Measurements from ENCODE around the gene STX18. TPM values are rescaled to one million over a fixed set of nuclear protein-coding genes. Genes with fewer than 3 reads are reported as not detected.

The STX18 gene
- total RNA-seq, 1 donor from 2014 or later, result 24.0 TPM

GRCh38 chr4:4488405-4489404, 53.1 kb downstream of the STX18 start:
- H3K27ac Mint-ChIP-seq (ENCODE audit: unreplicated experiment), result no peak overlapping the region
- peak; percentile 78 for TF ChIP-seq CTCF (IDR thresholded peaks at IDR 0.05; ENCODE audit: unreplicated experiment)
- H3K9me3 Mint-ChIP-seq (ENCODE audit: unreplicated experiment), result no peaks in the 10 kb centered on the region
- peak; percentile 74 for DNase-seq (ENCODE audit: low spot score)
- H3K36me3 Mint-ChIP-seq (ENCODE audit: low read depth, unreplicated experiment), result no peaks in the 10 kb centered on the region
- H3K27me3 Mint-ChIP-seq (ENCODE audit: unreplicated experiment), result no peaks in the 10 kb centered on the region
- no peak overlapping the region for H3K4me3 Mint-ChIP-seq (ENCODE audit: unreplicated experiment)
- no peaks in the 10 kb centered on the region for H3K4me1 Mint-ChIP-seq (ENCODE audit: unreplicated experiment)

- no peak for DNase-seq (ENCODE audit: low spot score)
- Mint-ChIP-seq H3K4me3 (ENCODE audit: unreplicated experiment) (no peak overlapping the region), H3K9me3 (ENCODE audit: unreplicated experiment) (no peaks in the 10 kb centered on the region), H3K27ac (ENCODE audit: unreplicated experiment) (no peak overlapping the region), H3K4me1 (ENCODE audit: unreplicated experiment) (no peaks in the 10 kb centered on the region), H3K36me3 (ENCODE audit: low read depth, unreplicated experiment) (no peaks in the 10 kb centered on the region), H3K27me3 (ENCODE audit: unreplicated experiment) (no peaks in the 10 kb centered on the region)
- TF ChIP-seq CTCF (IDR thresholded peaks at IDR 0.05; ENCODE audit: unreplicated experiment), result no peak
These were observed 54.9 kb downstream of the STX18 start for GRCh38 chr4:4486969-4487368.

GRCh38 chr4:4485806-4486205, 56.0 kb downstream of the STX18 start:
- no peak for TF ChIP-seq CTCF (IDR thresholded peaks at IDR 0.05; ENCODE audit: unreplicated experiment)
- H3K9me3 Mint-ChIP-seq (ENCODE audit: unreplicated experiment), result no peaks in the 10 kb centered on the region
- no peaks in the 10 kb centered on the region for H3K4me1 Mint-ChIP-seq (ENCODE audit: unreplicated experiment)
- H3K4me3 Mint-ChIP-seq (ENCODE audit: unreplicated experiment), result no peak overlapping the region
- H3K36me3 Mint-ChIP-seq (ENCODE audit: low read depth, unreplicated experiment), result no peaks in the 10 kb centered on the region
- no peaks in the 10 kb centered on the region for H3K27me3 Mint-ChIP-seq (ENCODE audit: unreplicated experiment)
- no peak for DNase-seq (ENCODE audit: low spot score)
- no peak overlapping the region for H3K27ac Mint-ChIP-seq (ENCODE audit: unreplicated experiment)

- H3K9me3 Mint-ChIP-seq (ENCODE audit: unreplicated experiment), result no peaks in the 10 kb centered on the region
- TF ChIP-seq CTCF (IDR thresholded peaks at IDR 0.05; ENCODE audit: unreplicated experiment), result no peak
- H3K27me3 Mint-ChIP-seq (ENCODE audit: unreplicated experiment), result no peaks in the 10 kb centered on the region
- no peak overlapping the region for H3K27ac Mint-ChIP-seq (ENCODE audit: unreplicated experiment)
- no peaks in the 10 kb centered on the region for H3K36me3 Mint-ChIP-seq (ENCODE audit: low read depth, unreplicated experiment)
- no peaks in the 10 kb centered on the region for H3K4me1 Mint-ChIP-seq (ENCODE audit: unreplicated experiment)
- DNase-seq (ENCODE audit: low spot score), result no peak
- no peak overlapping the region for H3K4me3 Mint-ChIP-seq (ENCODE audit: unreplicated experiment)
These were observed 60.4 kb downstream of the STX18 start for GRCh38 chr4:4481399-4481994.

Data from endothelial cell (in vitro differentiated cells).